Gastrocnemius medialis (tissue), 4 donors: Measurements from ENCODE around the gene WDR87. TPM values are rescaled to one million over a fixed set of nuclear protein-coding genes. Genes with fewer than 3 reads are reported as not detected.

Experiments used
- ATAC-seq, 2 donors: fragments of 150-250 bp; one replicate each; pipeline ENCODE4 v1.9.1; 2016
- DNase-seq, 2 donors: peaks; one replicate each; pipeline ENCODE4 v3.0.0-alpha.2; 2019
- H3K27ac ChIP-seq, 4 donors: fragments of 200-600 bp; sonication (generic); 1 replicate in 1 of 4; 2 replicates in 3 of 4; pipeline ENCODE4 v1.5.1; 2016 to 2018; ENCODE audit warnings: mild to moderate bottlenecking in 2 of 4, moderate library complexity in 1 of 4
- H3K27me3 ChIP-seq, 3 donors: fragments of 200-600 bp; sonication (generic) in 2 of 3; 1 replicate in 1 of 3; 2 replicates in 2 of 3; pipeline versions ENCODE4 v1.5.1 to v1.6.0; 2016 to 2019; ENCODE audit warnings: mild to moderate bottlenecking in 1 of 3, moderate library complexity in 1 of 3
- H3K36me3 ChIP-seq, 2 donors: fragments of 200-600 bp; sonication (generic) in 1 of 2; one replicate each; pipeline ENCODE4 v1.5.1; 2017 to 2018
- H3K4me1 ChIP-seq, 2 donors: fragments of 200-600 bp; sonication (generic) in 1 of 2; one replicate each; pipeline ENCODE4 v1.5.1; 2016 to 2017; ENCODE audit warnings: mild to moderate bottlenecking in 2 of 2
- H3K4me3 ChIP-seq, 4 donors: fragments of 200-600 bp; sonication (generic) in 3 of 4; 1 replicate in 1 of 4; 2 replicates in 3 of 4; pipeline ENCODE4 v1.5.1; 2016 to 2019; ENCODE audit warnings: mild to moderate bottlenecking in 2 of 4
- H3K9me3 ChIP-seq, 3 donors: fragments of 200-600 bp; sonication (generic) in 2 of 3; 1 replicate in 1 of 3; 2 replicates in 2 of 3; pipeline ENCODE4 v1.5.1; 2016 to 2019
- POLR2A ChIP-seq, 2 donors: fragments of 450-650 bp; IDR thresholded peaks; one replicate each; pipeline ENCODE4 v1.6.1; 2017; ENCODE audit warnings: antibody characterized with exemption in 2 of 2, mild to moderate bottlenecking in 2 of 2, moderate library complexity in 2 of 2
- in situ Hi-C, 4 donors: fragments of 200-750 bp; cut with MboI; loops; one replicate each; pipeline versions ENCODE4 v1.15.0 to v1.8.0; 2017; ENCODE audit warnings: low sequenced_read_pairs in 4 of 4
- intact Hi-C: fragments of 100-400 bp; cut with DNase I; formaldehyde crosslinking; loops from one replicate; pipeline ENCODE4 v1.15.1; 2023; ENCODE audit warnings: low total_unique reads
- total RNA-seq, 4 donors: library from RNA; depleted of rRNA; stranded (reverse); fragments of >200 nt; gene quantifications; one replicate each; pipeline versions ENCODE4 v1.1.0 to v1.2.3, GENCODE V29; 2016
- TF ChIP-seq, protein P1 (sequence below), 5 experiments: fragments of 450-650 bp in 3 of 5; fragments of 200-600 bp in 2 of 5; sonication (generic) in 2 of 5; IDR thresholded peaks in 4 of 5; conservative IDR thresholded peaks in 1 of 5; 1 replicate in 4 of 5; 2 replicates in 1 of 5; pipeline ENCODE4 v1.5.1; 2016 to 2019; ENCODE audit warnings: antibody characterized with exemption in 5 of 5, mild to moderate bottlenecking in 3 of 5, moderate library complexity in 3 of 5

The WDR87 gene
- total RNA-seq, 4 donors from 2014 or later = not detected

DNA sequence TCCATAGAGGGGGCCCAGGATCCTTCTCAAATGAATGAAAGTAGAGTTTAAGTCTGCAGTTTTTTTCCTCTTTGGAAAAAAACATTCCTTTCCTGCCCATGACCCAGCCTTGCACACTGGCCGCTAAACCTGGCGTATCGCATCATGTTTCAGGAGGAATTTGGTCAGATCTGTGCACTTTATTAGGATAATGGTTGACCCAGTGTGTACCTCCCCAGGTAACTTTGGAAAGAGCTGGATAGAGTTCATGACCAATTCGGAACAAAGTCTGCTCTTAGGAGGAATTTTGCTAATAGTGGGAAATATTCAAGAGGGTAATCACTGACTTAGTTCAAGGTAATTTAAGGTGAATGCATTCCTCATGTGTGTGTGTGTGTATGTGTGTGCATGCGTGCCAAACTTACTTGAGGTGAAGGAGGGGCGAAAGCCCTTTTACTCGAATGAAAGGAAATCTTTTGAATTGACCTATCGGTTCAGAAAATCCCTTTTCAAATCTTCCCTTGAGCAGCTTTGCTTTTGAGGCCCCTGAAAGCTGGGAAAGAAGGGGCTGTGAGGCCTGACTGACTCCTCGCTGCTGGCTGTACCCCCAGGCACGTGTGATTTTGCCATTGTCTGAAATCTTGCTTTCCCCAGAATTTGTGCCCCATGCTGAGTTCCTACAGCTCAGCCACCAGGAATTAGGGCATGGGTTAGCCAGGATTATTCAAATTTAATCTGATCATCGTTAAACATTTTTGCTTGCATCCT, 47.0 kb upstream of the WDR87 start:
- in situ Hi-C loops = no loop called here

DNA sequence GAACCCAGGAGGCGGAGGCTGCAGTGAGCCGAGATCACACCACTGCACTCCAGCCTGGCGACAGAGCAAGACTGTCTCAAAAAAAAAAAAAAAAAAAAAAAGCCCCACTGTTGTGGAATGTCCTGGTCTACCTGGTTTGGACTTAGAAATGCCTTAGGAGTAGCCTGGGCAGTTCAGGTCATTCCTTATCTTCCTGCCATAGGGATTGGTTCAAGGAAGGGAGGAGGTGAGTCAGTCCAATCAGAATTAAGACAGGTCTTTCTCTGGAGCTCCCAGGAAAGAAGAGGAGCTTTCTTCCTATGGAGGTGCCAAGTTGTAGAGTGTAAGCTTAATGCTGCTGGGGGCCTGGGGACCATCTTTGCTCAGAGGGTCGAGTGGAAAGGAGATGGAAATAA, 45.4 kb upstream of the WDR87 start:
- no peaks in the 10 kb centered on the region for H3K36me3 ChIP-seq
- H3K4me3 ChIP-seq = no peak overlapping the region
- TF ChIP-seq, protein P1, sequence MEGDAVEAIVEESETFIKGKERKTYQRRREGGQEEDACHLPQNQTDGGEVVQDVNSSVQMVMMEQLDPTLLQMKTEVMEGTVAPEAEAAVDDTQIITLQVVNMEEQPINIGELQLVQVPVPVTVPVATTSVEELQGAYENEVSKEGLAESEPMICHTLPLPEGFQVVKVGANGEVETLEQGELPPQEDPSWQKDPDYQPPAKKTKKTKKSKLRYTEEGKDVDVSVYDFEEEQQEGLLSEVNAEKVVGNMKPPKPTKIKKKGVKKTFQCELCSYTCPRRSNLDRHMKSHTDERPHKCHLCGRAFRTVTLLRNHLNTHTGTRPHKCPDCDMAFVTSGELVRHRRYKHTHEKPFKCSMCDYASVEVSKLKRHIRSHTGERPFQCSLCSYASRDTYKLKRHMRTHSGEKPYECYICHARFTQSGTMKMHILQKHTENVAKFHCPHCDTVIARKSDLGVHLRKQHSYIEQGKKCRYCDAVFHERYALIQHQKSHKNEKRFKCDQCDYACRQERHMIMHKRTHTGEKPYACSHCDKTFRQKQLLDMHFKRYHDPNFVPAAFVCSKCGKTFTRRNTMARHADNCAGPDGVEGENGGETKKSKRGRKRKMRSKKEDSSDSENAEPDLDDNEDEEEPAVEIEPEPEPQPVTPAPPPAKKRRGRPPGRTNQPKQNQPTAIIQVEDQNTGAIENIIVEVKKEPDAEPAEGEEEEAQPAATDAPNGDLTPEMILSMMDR (IDR thresholded peaks at IDR 0.05 in 4 of 5, conservative IDR thresholded peaks at IDR 0.05 in 1 of 5) = no peak
- no peak for TF ChIP-seq POLR2A (IDR thresholded peaks at IDR 0.05)
- H3K27ac ChIP-seq = no peak overlapping the region
- H3K4me1 ChIP-seq = peaks cover 0 to 5% of the 10 kb centered on the region in 2 donors
- DNase-seq = no peak
- no peaks in the 10 kb centered on the region for H3K9me3 ChIP-seq
- in situ Hi-C loops (no loop called here), intact Hi-C loops (no loop called here)
- no peak for ATAC-seq
- H3K27me3 ChIP-seq = no peaks in the 10 kb centered on the region

More for the DNA sequence above, 47.0 kb upstream of the WDR87 start:
- Histone ChIP-seq H3K36me3 (no peaks in the 10 kb centered on the region), H3K4me3 (no peak overlapping the region), H3K4me1 (no peaks in the 10 kb centered on the region), H3K9me3 (no peaks in the 10 kb centered on the region), H3K27ac (no peak overlapping the region), H3K27me3 (no peaks in the 10 kb centered on the region)
- TF ChIP-seq, protein P1 (IDR thresholded peaks at IDR 0.05 in 4 of 5, conservative IDR thresholded peaks at IDR 0.05 in 1 of 5) = no peak
- no peak for TF ChIP-seq POLR2A (IDR thresholded peaks at IDR 0.05)
- no peak for ATAC-seq
- intact Hi-C loops = no loop called here
- DNase-seq = no peak

DNA sequence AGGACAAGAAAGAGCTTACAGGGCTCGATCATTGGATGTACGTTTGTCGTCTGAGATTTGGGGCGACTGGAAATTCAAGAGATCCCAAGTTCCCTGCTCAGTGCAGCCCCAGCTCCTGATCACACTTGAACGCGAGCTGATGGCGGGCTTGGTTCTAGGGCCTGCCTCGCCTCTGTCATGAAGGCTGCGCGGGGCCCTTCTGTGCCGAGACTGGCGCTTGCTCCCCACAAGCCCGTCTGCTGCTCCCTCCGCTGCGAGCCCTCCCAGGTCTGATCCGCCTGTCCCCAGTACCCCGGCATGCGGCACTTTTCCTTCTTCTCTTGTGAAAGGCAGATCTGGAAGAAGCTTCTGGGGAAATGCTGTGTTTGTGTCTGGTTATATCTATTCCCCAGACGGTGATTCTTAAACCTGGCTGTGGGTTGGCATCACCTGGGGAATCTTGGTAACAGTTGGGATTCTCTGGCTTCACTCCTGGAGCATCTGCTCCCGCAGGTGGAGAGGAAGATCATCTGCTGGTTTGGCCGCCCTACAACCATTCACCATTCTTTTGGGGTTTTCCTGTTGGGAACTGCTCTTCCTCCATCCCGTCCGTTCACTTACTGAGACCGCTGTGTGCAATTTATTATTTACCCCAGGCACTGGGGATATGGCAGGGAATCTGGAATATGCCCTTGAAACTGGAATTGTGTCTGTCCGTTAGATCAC, 44.2 kb upstream of the WDR87 start:
- ATAC-seq = no peak
- intact Hi-C loops (no loop called here), in situ Hi-C loops (no loop called here)
- Histone ChIP-seq H3K27me3 (no peaks in the 10 kb centered on the region), H3K27ac (no peak overlapping the region), H3K36me3 (no peaks in the 10 kb centered on the region), H3K9me3 (no peaks in the 10 kb centered on the region), H3K4me3 (no peak overlapping the region), H3K4me1 (peaks cover 0 to 5% of the 10 kb centered on the region in 2 donors)
- no peak for TF ChIP-seq POLR2A (IDR thresholded peaks at IDR 0.05)
- TF ChIP-seq, protein P1 (IDR thresholded peaks at IDR 0.05 in 4 of 5, conservative IDR thresholded peaks at IDR 0.05 in 1 of 5) = no peak
- no peak for DNase-seq

DNA sequence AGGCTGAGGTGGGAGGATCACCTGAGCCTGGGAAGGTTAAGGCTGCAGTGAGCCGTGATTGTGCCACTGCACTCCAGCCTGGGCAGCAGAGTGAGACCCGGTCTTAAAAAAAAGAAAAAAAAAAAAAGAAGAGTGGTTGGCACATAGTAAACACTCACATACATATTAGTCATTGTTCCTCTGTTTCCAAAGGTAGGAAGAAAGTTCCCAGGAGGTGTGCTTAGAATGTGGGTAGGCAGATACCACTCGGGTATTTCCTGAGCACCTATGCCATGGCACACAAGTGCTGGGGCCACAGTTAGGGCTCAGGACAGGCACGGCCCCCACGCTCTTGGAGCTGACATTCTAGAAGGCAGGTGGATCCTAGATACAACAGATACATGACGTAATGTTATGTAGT, 42.0 kb upstream of the WDR87 start:
- intact Hi-C loops = no loop called here
- Histone ChIP-seq H3K27ac (no peak overlapping the region), H3K9me3 (no peaks in the 10 kb centered on the region), H3K27me3 (no peaks in the 10 kb centered on the region), H3K36me3 (no peaks in the 10 kb centered on the region), H3K4me1 (peaks cover 0 to 5% of the 10 kb centered on the region in 2 donors), H3K4me3 (no peak overlapping the region)
- DNase-seq (no peak), ATAC-seq (no peak)
- TF ChIP-seq, protein P1 (IDR thresholded peaks at IDR 0.05 in 4 of 5, conservative IDR thresholded peaks at IDR 0.05 in 1 of 5) = no peak
- TF ChIP-seq POLR2A (IDR thresholded peaks at IDR 0.05) = no peak
- in situ Hi-C loops = no loop called here
